HCT116 (cell line): ENCODE measurements around the gene POPDC3. TPM values are rescaled to one million over a fixed set of nuclear protein-coding genes. Genes with fewer than 3 reads are reported as not detected.

Source experiments
- ATAC-seq: fragments of 200-7000 bp; cut with Tn5 transposase; 2 replicates; pipeline ENCODE4 v1.9.1; 2020; ENCODE audit warnings: mild to moderate bottlenecking, moderate library complexity
- BruUV-seq: library from RNA; stranded (reverse); fragments of 400-500 nt; replicated peaks from 2 replicates; lab custom pipeline; 2021; lab: Mats Ljungman, UMichigan
- CTCF ChIA-PET: fragments of 300-600 bp; sonication (Branson Sonifier 250); formaldehyde crosslinking; loops from one replicate; lab custom pipeline; 2021; ENCODE audit warnings: antibody characterized with exemption; lab: Charles Lee
- POLR2A ChIA-PET: fragments of 300-600, 350-600 bp; sonication (Branson Sonifier 250); formaldehyde crosslinking; loops from one replicate; lab custom pipeline; 2021; ENCODE audit warnings: antibody characterized with exemption; lab: Charles Lee
- RAD21 ChIA-PET, 2 experiments: fragments of 300-600 bp; sonication (Branson Sonifier 250); formaldehyde crosslinking; loops; one replicate each; lab custom pipeline; 2023; ENCODE audit warnings: low total read pairs in 2 of 2; ENCODE audit not compliant: uncharacterized antibody in 2 of 2, unreplicated experiment in 2 of 2, low non-redundant PET in 1 of 2; lab: Charles Lee
- DNase-seq: peaks from one replicate; pipeline ENCODE4 v3.0.0-alpha.2; 2010; ENCODE audit warnings: low read depth, low spot score
- H2AFZ ChIP-seq: fragments of 200-600 bp; shearing (Covaris generic), sonication (generic); 2 replicates; pipeline ENCODE4 v1.6.1; 2017; ENCODE audit warnings: low read depth, mixed run types, mixed read lengths, antibody characterized with exemption, low read length; ENCODE audit not compliant: poor library complexity, severe bottlenecking
- H3K27ac ChIP-seq: 2 replicates; pipeline ENCODE4 v1.5.1; 2012; ENCODE audit warnings: low read depth, low read length
- H3K27me3 ChIP-seq: fragments of 200-600 bp; sonication (generic); 2 replicates; pipeline ENCODE4 v1.6.1; 2016; ENCODE audit warnings: mixed run types, low read length, mixed read lengths; ENCODE audit not compliant: insufficient read depth
- H3K36me3 ChIP-seq, 2 experiments: fragments of 200-500 bp in 1 of 2; fragments of 200-600 bp in 1 of 2; sonication (Bioruptor generic) in 1 of 2; sonication (generic) in 1 of 2; 2 replicates each; pipeline versions ENCODE4 v1.5.1 to v1.6.1; 2014 to 2016; ENCODE audit warnings: low read length in 2 of 2, inconsistent platforms in 1 of 2, mixed read lengths in 1 of 2, mixed run types in 1 of 2; ENCODE audit not compliant: insufficient read depth in 2 of 2, control insufficient read depth in 1 of 2
- H3K4me1 ChIP-seq, 2 experiments: fragments of 200-600 bp in 1 of 2; sonication (generic) in 1 of 2; 2 replicates each; pipeline versions ENCODE4 v1.5.1 to v1.6.1; 2012 to 2017; ENCODE audit warnings: low read length in 2 of 2, inconsistent platforms in 1 of 2, mild to moderate bottlenecking in 1 of 2, mixed read lengths in 1 of 2, mixed run types in 1 of 2, moderate library complexity in 1 of 2; ENCODE audit not compliant: insufficient read depth in 2 of 2, control insufficient read depth in 1 of 2
- H3K4me2 ChIP-seq: fragments of 200-600 bp; sonication (generic); 2 replicates; pipeline ENCODE4 v1.6.1; 2017; ENCODE audit warnings: mixed run types, low read length, mixed read lengths
- H3K4me3 ChIP-seq, 2 experiments: fragments of 200-600 bp in 1 of 2; sonication (generic) in 1 of 2; replicated peaks in 1 of 2; 2 replicates each; pipeline ENCODE4 v1.5.1; 2011 to 2016; ENCODE audit warnings: low read length in 2 of 2, control low read depth in 1 of 2, low read depth in 1 of 2, mild to moderate bottlenecking in 1 of 2, mixed read lengths in 1 of 2, mixed run types in 1 of 2
- H3K79me2 ChIP-seq: fragments of 200-600 bp; sonication (generic); 2 replicates; pipeline ENCODE4 v1.6.1; 2017; ENCODE audit warnings: mild to moderate bottlenecking, mixed run types, low read length, moderate library complexity, mixed read lengths; ENCODE audit not compliant: insufficient read depth
- H3K9ac ChIP-seq: fragments of 200-600 bp; sonication (generic); 2 replicates; pipeline ENCODE4 v1.6.1; 2016; ENCODE audit warnings: low read length, mixed read lengths
- H3K9me2 ChIP-seq: fragments of 200-600 bp; sonication (generic), shearing (Covaris generic); 2 replicates; pipeline ENCODE4 v1.6.1; 2017; ENCODE audit warnings: mixed run types, mild to moderate bottlenecking, moderate library complexity; ENCODE audit not compliant: insufficient read depth
- H3K9me3 ChIP-seq, 2 experiments: fragments of 200-500 bp in 1 of 2; fragments of 200-600 bp in 1 of 2; sonication (Bioruptor generic) in 1 of 2; sonication (generic) in 1 of 2; 2 replicates each; pipeline ENCODE4 v1.6.1; 2014 to 2017; ENCODE audit warnings: low read length in 2 of 2, mixed read lengths in 2 of 2, inconsistent platforms in 1 of 2, low read depth in 1 of 2, mild to moderate bottlenecking in 1 of 2, mixed run types in 1 of 2, moderate library complexity in 1 of 2; ENCODE audit not compliant: control insufficient read depth in 1 of 2, insufficient read depth in 1 of 2
- H4K20me1 ChIP-seq: fragments of 200-600 bp; sonication (generic), shearing (Covaris generic); 2 replicates; pipeline ENCODE4 v1.6.1; 2017; ENCODE audit warnings: mixed run types, mild to moderate bottlenecking, moderate library complexity; ENCODE audit not compliant: insufficient read depth
- EGR1 ChIP-seq: IDR thresholded peaks from 2 replicates; pipeline ENCODE4 v1.6.1; 2012; ENCODE audit warnings: low read depth
- EZH2 ChIP-seq: fragments of 200-600 bp; sonication (generic); IDR thresholded peaks from 2 replicates; pipeline ENCODE4 v1.6.1; 2017; ENCODE audit warnings: antibody characterized with exemption, mixed run types
- FOSL1 ChIP-seq: IDR thresholded peaks from 2 replicates; pipeline ENCODE4 v1.6.1; 2012; ENCODE audit warnings: low read depth
- TCF7L2 ChIP-seq: IDR thresholded peaks from 2 replicates; pipeline ENCODE4 v1.7.0; 2011; ENCODE audit warnings: borderline replicate concordance, inconsistent platforms; ENCODE audit not compliant: insufficient read depth, insufficient read length; ENCODE audit errors: extremely low read depth
- YY1 ChIP-seq: IDR thresholded peaks from 2 replicates; pipeline ENCODE4 v1.6.1; 2011; ENCODE audit warnings: low read length, low read depth, moderate library complexity, mild to moderate bottlenecking; ENCODE audit not compliant: insufficient replicate concordance; ENCODE audit errors: extremely low read depth
- ZFX ChIP-seq: fragments of 450-650 bp; IDR thresholded peaks from 2 replicates; pipeline ENCODE4 v1.6.1; 2017
- intact Hi-C: fragments of 100-400 bp; cut with micrococcal nuclease; formaldehyde crosslinking; loops from 2 replicates; pipeline ENCODE4 v1.10.0; 2022
- total RNA-seq: library from RNA; stranded (reverse); gene quantifications from one replicate; pipeline ENCODE4 v1.2.1, GENCODE V29; 2021; ENCODE audit not compliant: unreplicated experiment
- TF ChIP-seq, protein P1 (sequence below): IDR thresholded peaks from 2 replicates; pipeline ENCODE4 v1.6.1; 2011; ENCODE audit warnings: mild to moderate bottlenecking, low read length, moderate library complexity; ENCODE audit not compliant: insufficient replicate concordance; ENCODE audit errors: extremely low read depth
- TF ChIP-seq, protein P2 (sequence below): IDR thresholded peaks from 2 replicates; pipeline ENCODE4 v1.6.1; 2012; ENCODE audit warnings: low read depth

Gene POPDC3
- total RNA-seq, 1 experiment from 2014 or later = 10.1 TPM

DNA sequence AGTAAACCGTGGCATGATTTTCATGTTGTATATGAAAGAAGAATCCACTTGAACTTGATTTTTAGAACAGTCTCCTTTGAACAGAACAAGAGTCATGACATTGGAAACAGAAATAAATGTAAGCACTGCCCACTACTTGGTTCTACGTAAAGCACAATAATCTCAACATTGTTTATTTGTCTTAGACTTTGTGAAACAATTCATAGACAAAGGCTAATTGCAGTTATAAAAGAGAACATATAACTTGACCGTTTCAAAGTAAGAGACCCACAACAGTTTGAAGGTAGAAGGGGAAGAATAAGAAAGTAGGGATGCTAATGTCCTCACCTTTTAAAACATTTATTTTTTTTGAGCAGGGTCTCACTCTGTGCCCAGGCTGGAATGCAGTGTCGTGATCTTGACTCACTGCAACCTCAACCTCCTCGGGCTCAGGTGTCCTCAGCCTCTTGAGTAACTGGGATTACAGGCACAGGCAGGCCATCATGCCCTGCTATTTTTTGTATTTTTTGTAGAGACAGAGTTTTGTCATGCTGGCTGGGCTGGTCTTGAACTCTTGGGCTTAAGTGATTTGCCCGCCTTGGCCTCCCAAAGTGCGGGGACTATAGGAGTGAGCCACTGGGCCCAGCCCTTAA, 71.1 kb downstream of the POPDC3 start:
- no peak for ATAC-seq
- Histone ChIP-seq H3K4me1 (no peaks in the 10 kb centered on the region), H4K20me1 (no peaks in the 10 kb centered on the region), H3K27me3 (no peaks in the 10 kb centered on the region), H3K36me3 (no peaks in the 10 kb centered on the region), H3K9ac (no peak overlapping the region), H2AFZ (no peak overlapping the region), H3K4me2 (no peak overlapping the region)
- CTCF ChIA-PET = no interaction called here
- no peak for TF ChIP-seq FOSL1
- TF ChIP-seq, protein P1, sequence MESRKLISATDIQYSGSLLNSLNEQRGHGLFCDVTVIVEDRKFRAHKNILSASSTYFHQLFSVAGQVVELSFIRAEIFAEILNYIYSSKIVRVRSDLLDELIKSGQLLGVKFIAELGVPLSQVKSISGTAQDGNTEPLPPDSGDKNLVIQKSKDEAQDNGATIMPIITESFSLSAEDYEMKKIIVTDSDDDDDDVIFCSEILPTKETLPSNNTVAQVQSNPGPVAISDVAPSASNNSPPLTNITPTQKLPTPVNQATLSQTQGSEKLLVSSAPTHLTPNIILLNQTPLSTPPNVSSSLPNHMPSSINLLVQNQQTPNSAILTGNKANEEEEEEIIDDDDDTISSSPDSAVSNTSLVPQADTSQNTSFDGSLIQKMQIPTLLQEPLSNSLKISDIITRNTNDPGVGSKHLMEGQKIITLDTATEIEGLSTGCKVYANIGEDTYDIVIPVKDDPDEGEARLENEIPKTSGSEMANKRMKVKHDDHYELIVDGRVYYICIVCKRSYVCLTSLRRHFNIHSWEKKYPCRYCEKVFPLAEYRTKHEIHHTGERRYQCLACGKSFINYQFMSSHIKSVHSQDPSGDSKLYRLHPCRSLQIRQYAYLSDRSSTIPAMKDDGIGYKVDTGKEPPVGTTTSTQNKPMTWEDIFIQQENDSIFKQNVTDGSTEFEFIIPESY = no peak
- TF ChIP-seq, protein P2, sequence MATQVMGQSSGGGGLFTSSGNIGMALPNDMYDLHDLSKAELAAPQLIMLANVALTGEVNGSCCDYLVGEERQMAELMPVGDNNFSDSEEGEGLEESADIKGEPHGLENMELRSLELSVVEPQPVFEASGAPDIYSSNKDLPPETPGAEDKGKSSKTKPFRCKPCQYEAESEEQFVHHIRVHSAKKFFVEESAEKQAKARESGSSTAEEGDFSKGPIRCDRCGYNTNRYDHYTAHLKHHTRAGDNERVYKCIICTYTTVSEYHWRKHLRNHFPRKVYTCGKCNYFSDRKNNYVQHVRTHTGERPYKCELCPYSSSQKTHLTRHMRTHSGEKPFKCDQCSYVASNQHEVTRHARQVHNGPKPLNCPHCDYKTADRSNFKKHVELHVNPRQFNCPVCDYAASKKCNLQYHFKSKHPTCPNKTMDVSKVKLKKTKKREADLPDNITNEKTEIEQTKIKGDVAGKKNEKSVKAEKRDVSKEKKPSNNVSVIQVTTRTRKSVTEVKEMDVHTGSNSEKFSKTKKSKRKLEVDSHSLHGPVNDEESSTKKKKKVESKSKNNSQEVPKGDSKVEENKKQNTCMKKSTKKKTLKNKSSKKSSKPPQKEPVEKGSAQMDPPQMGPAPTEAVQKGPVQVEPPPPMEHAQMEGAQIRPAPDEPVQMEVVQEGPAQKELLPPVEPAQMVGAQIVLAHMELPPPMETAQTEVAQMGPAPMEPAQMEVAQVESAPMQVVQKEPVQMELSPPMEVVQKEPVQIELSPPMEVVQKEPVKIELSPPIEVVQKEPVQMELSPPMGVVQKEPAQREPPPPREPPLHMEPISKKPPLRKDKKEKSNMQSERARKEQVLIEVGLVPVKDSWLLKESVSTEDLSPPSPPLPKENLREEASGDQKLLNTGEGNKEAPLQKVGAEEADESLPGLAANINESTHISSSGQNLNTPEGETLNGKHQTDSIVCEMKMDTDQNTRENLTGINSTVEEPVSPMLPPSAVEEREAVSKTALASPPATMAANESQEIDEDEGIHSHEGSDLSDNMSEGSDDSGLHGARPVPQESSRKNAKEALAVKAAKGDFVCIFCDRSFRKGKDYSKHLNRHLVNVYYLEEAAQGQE = no peak
- no peak for TF ChIP-seq TCF7L2
- no peak for TF ChIP-seq YY1
- TF ChIP-seq EGR1 = no peak
- TF ChIP-seq EZH2 = no peak
- no peak for TF ChIP-seq ZFX
- TF ChIP-seq, all 23 proteins: peak for 0
- no peak overlapping the region for H3K27ac ChIP-seq
- H3K79me2 ChIP-seq = no peaks in the 10 kb centered on the region
- intact Hi-C loops = no loop called here
- POLR2A ChIA-PET = no interaction called here
- no peaks in the 10 kb centered on the region for H3K9me3 ChIP-seq
- DNase-seq = no peak
- no TSS peak for BruUV-seq
- no peak overlapping the region for H3K4me3 ChIP-seq
- H3K9me2 ChIP-seq = no peaks in the 10 kb centered on the region
- RAD21 ChIA-PET = no interaction called here

Other genes starting within 250 kb of the POPDC3 start
- gene LIN28B, start 222.9 kb downstream of the POPDC3 start, total RNA-seq = 0.25 TPM
- gene PREP, start 223.1 kb upstream of the POPDC3 start, total RNA-seq = 53.5 TPM